Astrocyte of the spinal cord (primary cell): ENCODE data around the gene PLIN4.
"Not testable (repeated sequence)": the region's sequence is repeated elsewhere in the genome, so short reads cannot be mapped to it uniquely, and the experiment has no call there.

Experiments used
- DNase-seq: peaks from one replicate; pipeline ENCODE4 v3.0.0; 2011; ENCODE audit warnings: low read depth, low spot score
- H3K4me3 ChIP-seq: 2 replicates; pipeline ENCODE4 v1.5.1; 2011; ENCODE audit warnings: low read depth, mild to moderate bottlenecking, low read length, moderate library complexity
- CTCF ChIP-seq: IDR thresholded peaks from 2 replicates; pipeline ENCODE4 v1.5.1; 2012; ENCODE audit warnings: low read depth, mild to moderate bottlenecking, low read length, inconsistent platforms
- in situ Hi-C: cut with HindIII; loops from 2 replicates; pipeline ENCODE4 v1.10.0; 2017; ENCODE audit warnings: low sequenced_read_pairs

PLIN4 gene

GRCh38 chr19:4542896-4543841, 24.9 kb upstream of the PLIN4 start:
- no peak for TF ChIP-seq CTCF
- no peak overlapping the region for H3K4me3 ChIP-seq
- no peak for DNase-seq
- in situ Hi-C loops, result no loop called here

GRCh38 chr19:4541806-4542145, 23.5 kb upstream of the PLIN4 start:
- H3K4me3 ChIP-seq, DNase-seq, in situ Hi-C loops: not testable (repeated sequence)

GRCh38 chr19:4541114-4541805, 23.0 kb upstream of the PLIN4 start:
- DNase-seq, result no peak
- H3K4me3 ChIP-seq, result no peak overlapping the region
- in situ Hi-C loops, result no loop called here
- TF ChIP-seq CTCF, result no peak

- no peak within 1 kb of the TSS for H3K4me3 ChIP-seq
- DNase-seq, result no peak
- TF ChIP-seq CTCF, result no peak
Observed at GRCh38 chr19:4539693-4540581, 21.7 kb upstream of the PLIN4 start, which contains the start of gene LRG1. LRG1 (minus strand) TSS chr19:4540036; CDS start chr19:4540013, 23 bp downstream.

GRCh38 chr19:4539169-4539692, 20.9 kb upstream of the PLIN4 start:
- no peak for TF ChIP-seq CTCF
- in situ Hi-C loops, result no loop called here
- no peak for DNase-seq
- no peak overlapping the region for H3K4me3 ChIP-seq

More at GRCh38 chr19:4539693-4540581, 21.7 kb upstream of the PLIN4 start, which contains the start of gene LRG1:
- in situ Hi-C loops, result no loop called here

- DNase-seq, result no peak
Observed at GRCh38 chr19:4538601-4538954, 20.3 kb upstream of the PLIN4 start.

More at GRCh38 chr19:4538601-4538954, 20.3 kb upstream of the PLIN4 start:
- no peak for TF ChIP-seq CTCF
- in situ Hi-C loops, result no loop called here
- H3K4me3 ChIP-seq, result no peak overlapping the region
